Fibroblast of the aortic adventitia (primary cell): ENCODE data around the gene MSL3B.
A peak's percentile ranks its signal among the peaks of the same experiment; 100 is the strongest.

Experiments
- DNase-seq: peaks from one replicate; pipeline ENCODE4 v3.0.0-alpha.2; 2010; ENCODE audit warnings: low read depth
- H3K4me3 ChIP-seq: 2 replicates; pipeline ENCODE4 v1.5.1; 2011; ENCODE audit warnings: low read depth, mild to moderate bottlenecking, control low read depth, low read length, moderate library complexity
- CTCF ChIP-seq: IDR thresholded peaks from 2 replicates; pipeline ENCODE4 v1.5.1; 2011; ENCODE audit warnings: mild to moderate bottlenecking, low read length, control low read depth, inconsistent platforms; ENCODE audit not compliant: insufficient read depth

MSL3B gene

GRCh38 chr2:233867993-233868532 is at the start of gene MSL3B:
Gene MSL3B (minus strand): TSS chr2:233868386.
- DNase-seq, result peak; percentile 52
- peak within 1 kb of the TSS; percentile 76 for H3K4me3 ChIP-seq
- no peak for TF ChIP-seq CTCF

GRCh38 chr2:233917116-233917515 is 48.9 kb upstream of the MSL3B start, which contains the start of gene TRPM8:
Gene TRPM8 (plus strand): TSS chr2:233917373. CDS start chr2:233926538, 9,165 bp downstream.
- DNase-seq, result no peak
- no peak for TF ChIP-seq CTCF
- no peak within 1 kb of the TSS for H3K4me3 ChIP-seq

DNA sequence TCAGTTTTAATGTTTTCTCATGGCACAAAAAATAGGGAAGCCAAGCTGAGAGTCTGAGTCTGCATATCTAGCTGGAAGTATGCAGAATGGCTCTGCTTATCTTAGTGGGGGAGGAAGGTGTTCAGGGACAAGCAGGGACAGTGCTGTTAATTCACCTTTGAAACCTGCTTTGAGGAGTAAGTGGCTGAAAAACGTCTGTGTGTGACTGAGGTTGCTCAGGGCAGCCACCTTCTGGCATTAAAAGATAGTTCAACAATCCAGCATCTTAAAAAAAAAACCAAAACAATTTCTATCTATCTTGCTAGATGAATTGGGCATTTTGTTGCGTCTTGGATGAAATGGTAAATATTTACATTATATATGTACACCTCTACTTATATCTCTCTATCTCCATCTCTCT is 46.9 kb upstream of the MSL3B start:
- no peak for DNase-seq
- TF ChIP-seq CTCF, result no peak
- no peak overlapping the region for H3K4me3 ChIP-seq

- peak; percentile 37 for DNase-seq
- TF ChIP-seq CTCF, result no peak
- H3K4me3 ChIP-seq, result no peak overlapping the region
Observed at GRCh38 chr2:233912691-233913423, 44.7 kb upstream of the MSL3B start.

DNA sequence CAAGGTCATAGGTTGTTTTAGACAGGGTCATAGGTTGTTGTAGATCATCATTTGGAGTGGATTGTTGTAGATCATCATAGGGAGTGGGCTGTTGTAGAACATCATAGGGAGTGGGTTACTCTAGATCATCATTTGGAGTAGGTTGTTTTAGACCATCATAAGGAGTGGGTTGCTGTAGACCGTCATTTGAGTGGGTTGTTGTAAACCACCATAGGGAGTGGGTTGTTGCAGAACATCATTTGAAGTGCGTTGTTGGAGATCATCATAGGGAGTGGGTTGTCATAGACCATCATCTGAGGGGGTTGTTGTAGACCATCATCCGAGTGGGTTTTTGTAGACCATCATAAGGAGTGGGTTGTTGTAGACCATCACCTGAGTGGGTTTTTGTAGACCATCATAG is 39.4 kb upstream of the MSL3B start:
- no peak for TF ChIP-seq CTCF
- DNase-seq, result no peak
- H3K4me3 ChIP-seq, result no peak overlapping the region

DNA sequence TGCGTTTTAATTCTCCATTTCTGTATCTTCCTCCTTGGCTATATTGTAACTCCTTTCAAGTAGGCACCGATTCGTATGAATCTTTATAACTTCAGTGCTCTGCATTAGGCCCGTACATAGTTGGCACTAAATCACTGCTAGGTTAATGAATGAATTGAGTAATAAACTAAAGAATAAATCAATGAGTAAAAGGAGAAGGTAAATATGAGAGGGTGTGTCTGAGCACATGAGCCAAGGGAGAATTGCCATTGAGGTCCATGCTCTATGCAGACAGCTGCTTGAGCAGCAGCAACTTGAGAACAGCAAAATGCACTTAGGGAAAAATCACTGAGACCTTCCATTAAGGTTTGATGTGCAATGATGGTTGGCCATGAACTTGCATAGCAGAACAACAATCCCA is 37.8 kb upstream of the MSL3B start:
- H3K4me3 ChIP-seq, result no peak overlapping the region
- no peak for DNase-seq
- no peak for TF ChIP-seq CTCF
